GM23338 (cell line): ENCODE measurements around the gene PPP2R1A. TPM values are rescaled to one million over a fixed set of nuclear protein-coding genes. Genes with fewer than 3 reads are reported as not detected.

Source experiments
- ATAC-seq: fragments of 200-7000 bp; cut with Tn5 transposase; 3 replicates; pipeline ENCODE4 v1.9.1; 2020
- DNase-seq: peaks from one replicate; pipeline ENCODE4 v3.0.0-alpha.2; 2015; ENCODE audit warnings: low spot score
- H2AFZ ChIP-seq: fragments of 200-600 bp; sonication (generic); 2 replicates; pipeline ENCODE4 v1.8.0; 2016; ENCODE audit warnings: antibody characterized with exemption, mild to moderate bottlenecking, moderate library complexity
- H3F3A ChIP-seq: fragments of 200-600 bp; sonication (generic); replicated peaks from 2 replicates; pipeline ENCODE4 v1.8.0; 2017; ENCODE audit warnings: antibody characterized with exemption, mixed run types, low read depth
- H3K27ac ChIP-seq: fragments of 200-600 bp; sonication (generic); 2 replicates; pipeline ENCODE4 v1.6.1; 2016; ENCODE audit warnings: low read depth
- H3K27me3 ChIP-seq: fragments of 200-600 bp; sonication (generic); 2 replicates; pipeline ENCODE4 v1.8.0; 2016; ENCODE audit warnings: mild to moderate bottlenecking, mixed run types, moderate library complexity; ENCODE audit not compliant: insufficient read depth
- H3K36me3 ChIP-seq: fragments of 200-600 bp; sonication (generic); 2 replicates; pipeline ENCODE4 v1.8.0; 2016; ENCODE audit warnings: mild to moderate bottlenecking; ENCODE audit not compliant: insufficient read depth
- H3K4me1 ChIP-seq: fragments of 200-600 bp; sonication (generic); 2 replicates; pipeline ENCODE4 v1.8.0; 2016; ENCODE audit warnings: mild to moderate bottlenecking, moderate library complexity; ENCODE audit not compliant: insufficient read depth
- H3K4me2 ChIP-seq: fragments of 200-600 bp; sonication (generic); 2 replicates; pipeline ENCODE4 v1.7.1; 2017; ENCODE audit warnings: mixed run types
- H3K4me3 ChIP-seq: fragments of 200-600 bp; sonication (generic); 2 replicates; pipeline ENCODE4 v1.6.1; 2016; ENCODE audit warnings: mixed run types
- H3K79me2 ChIP-seq: fragments of 200-600 bp; sonication (generic); replicated peaks from 2 replicates; pipeline ENCODE4 v1.8.0; 2017; ENCODE audit warnings: mild to moderate bottlenecking; ENCODE audit not compliant: insufficient read depth
- H3K9me2 ChIP-seq: fragments of 200-600 bp; sonication (generic); 2 replicates; pipeline ENCODE4 v1.8.0; 2017; ENCODE audit not compliant: insufficient read depth
- H4K20me1 ChIP-seq: fragments of 200-600 bp; sonication (generic); replicated peaks from 2 replicates; pipeline ENCODE4 v1.8.0; 2017; ENCODE audit warnings: mild to moderate bottlenecking; ENCODE audit not compliant: insufficient read depth
- H3K27ac Mint-ChIP-seq: 2 replicates; pipeline ENCODE4 v1.8.0; 2020; ENCODE audit warnings: inconsistent platforms, mild to moderate bottlenecking, moderate library complexity, mixed read lengths
- H3K27me3 Mint-ChIP-seq: 3 replicates; pipeline ENCODE4 v1.8.0; 2022; ENCODE audit warnings: low read depth, mild to moderate bottlenecking, moderate library complexity, mixed read lengths, inconsistent platforms; ENCODE audit not compliant: insufficient read depth, poor library complexity
- H3K36me3 Mint-ChIP-seq: 3 replicates; pipeline ENCODE4 v1.8.0; 2021; ENCODE audit warnings: low read depth, mild to moderate bottlenecking, inconsistent platforms, moderate library complexity, mixed read lengths
- H3K4me1 Mint-ChIP-seq: 3 replicates; pipeline ENCODE4 v1.8.0; 2020; ENCODE audit warnings: mild to moderate bottlenecking, inconsistent platforms, mixed read lengths
- H3K4me3 Mint-ChIP-seq: 3 replicates; pipeline ENCODE4 v1.8.0; 2021; ENCODE audit warnings: moderate library complexity, mild to moderate bottlenecking, inconsistent platforms, mixed read lengths
- H3K9me3 Mint-ChIP-seq: 3 replicates; pipeline ENCODE4 v1.8.0; 2020; ENCODE audit warnings: moderate library complexity, mild to moderate bottlenecking, inconsistent platforms, mixed read lengths
- CREB1 ChIP-seq: fragments of 250-450 bp; sonication (Bioruptor Pico); IDR thresholded peaks from 2 replicates; pipeline ENCODE4 v1.5.0; 2020; ENCODE audit warnings: low read depth, mild to moderate bottlenecking, moderate library complexity
- CTCF ChIP-seq, 2 experiments: fragments of 200-600 bp in 1 of 2; sonication (generic) in 1 of 2; conservative IDR thresholded peaks; 2 replicates each; pipeline versions ENCODE4 v1.5.1 to v1.6.1; 2016 to 2017; ENCODE audit warnings: antibody characterized with exemption in 2 of 2, low read depth in 2 of 2, mild to moderate bottlenecking in 2 of 2, moderate library complexity in 1 of 2
- ETS1 ChIP-seq: IDR thresholded peaks from 2 replicates; pipeline ENCODE4 v1.6.1; 2016; ENCODE audit warnings: antibody characterized with exemption
- EZH2 ChIP-seq: fragments of 200-600 bp; sonication (generic); IDR thresholded peaks from one replicate; pipeline ENCODE4 v1.8.0; 2017; ENCODE audit warnings: antibody characterized with exemption, mild to moderate bottlenecking, low read depth; ENCODE audit not compliant: unreplicated experiment
- EZH2phosphoT487 ChIP-seq: fragments of 200-600 bp; sonication (generic); IDR thresholded peaks from one replicate; pipeline ENCODE4 v1.8.1; 2018; ENCODE audit warnings: antibody characterized with exemption; ENCODE audit not compliant: unreplicated experiment
- JUNB ChIP-seq: IDR thresholded peaks from one replicate; pipeline ENCODE4 v1.6.1; 2016; ENCODE audit warnings: antibody characterized with exemption; ENCODE audit not compliant: unreplicated experiment
- NANOG ChIP-seq: IDR thresholded peaks from 2 replicates; pipeline ENCODE4 v1.6.1; 2016; ENCODE audit warnings: antibody characterized with exemption, borderline replicate concordance
- POLR2AphosphoS5 ChIP-seq: IDR thresholded peaks from 2 replicates; pipeline ENCODE4 v1.6.1; 2016; ENCODE audit warnings: antibody characterized with exemption, low read depth
- REST ChIP-seq: IDR thresholded peaks from one replicate; pipeline ENCODE4 v1.6.1; 2018; ENCODE audit warnings: antibody characterized with exemption; ENCODE audit not compliant: unreplicated experiment
- STAT1 ChIP-seq: IDR thresholded peaks from one replicate; pipeline ENCODE4 v1.6.1; 2016; ENCODE audit warnings: antibody characterized with exemption; ENCODE audit not compliant: unreplicated experiment
- ZNF114 ChIP-seq: fragments of 250-450 bp; sonication (Bioruptor Pico); IDR thresholded peaks from 2 replicates; pipeline ENCODE4 v1.5.0; 2020; ENCODE audit warnings: mild to moderate bottlenecking, moderate library complexity
- ZNF331 ChIP-seq: fragments of 250-450 bp; sonication (Bioruptor Pico); IDR thresholded peaks from 2 replicates; pipeline ENCODE4 v1.5.0; 2020; ENCODE audit warnings: low read depth, mild to moderate bottlenecking, moderate library complexity
- ZNF462 ChIP-seq: fragments of 250-450 bp; sonication (Bioruptor Pico); IDR thresholded peaks from 2 replicates; pipeline ENCODE4 v1.5.0; 2020; ENCODE audit warnings: mild to moderate bottlenecking, moderate library complexity
- polyA plus RNA-seq: library from polyadenylated mRNA; unstranded; fragments of >200 nt; fragmentation: Nextera tagmentation; extraction: Ambion mirVana; gene quantifications from 2 replicates; pipeline ENCODE4 v1.2.1, GENCODE V29; 2016
- total RNA-seq: library from RNA; depleted of rRNA; stranded (reverse); fragments of >200 nt; shearing (Covaris generic); gene quantifications from 2 replicates; pipeline ENCODE4 v1.2.3, GENCODE V29; 2014

PPP2R1A gene
- total and polyA plus RNA-seq, 2 experiments from 2014 or later = 212 to 381 TPM

GRCh38 chr19:52230685-52231084 is 40.8 kb downstream of the PPP2R1A start:
- no peaks in the 10 kb centered on the region for H3F3A ChIP-seq
- no peaks in the 10 kb centered on the region for H3K9me2 ChIP-seq
- no peak for DNase-seq
- H3K36me3 ChIP-seq = peaks cover 14% of the 10 kb centered on the region
- H3K27me3 ChIP-seq = no peaks in the 10 kb centered on the region
- TF ChIP-seq CTCF (conservative IDR thresholded peaks at IDR 0.05; ENCODE audit: low read depth in 2 of 2) = no peak
- TF ChIP-seq JUNB = no peak
- no peak for TF ChIP-seq EZH2
- no peak for TF ChIP-seq CREB1 (CRISPR knock-in tag)
- TF ChIP-seq EZH2phosphoT487 = no peak
- no peak for TF ChIP-seq ZNF331 (CRISPR knock-in tag)
- TF ChIP-seq ZNF462 (CRISPR knock-in tag) = no peak
- TF ChIP-seq POLR2AphosphoS5 = no peak
- TF ChIP-seq REST = no peak
- TF ChIP-seq STAT1 = no peak
- no peak for TF ChIP-seq ETS1
- no peak for TF ChIP-seq ZNF114 (CRISPR knock-in tag)
- TF ChIP-seq NANOG = no peak
- H4K20me1 ChIP-seq = no peaks in the 10 kb centered on the region
- H2AFZ ChIP-seq = no peak overlapping the region
- Mint-ChIP-seq H3K9me3 (no peaks in the 10 kb centered on the region), H3K4me3 (no peak overlapping the region), H3K4me1 (no peaks in the 10 kb centered on the region), H3K27me3 (peaks cover 9% of the 10 kb centered on the region), H3K27ac (peak overlapping the region; percentile 24; the same call in 1 of the 2 replicates), H3K36me3 (peaks cover 38% of the 10 kb centered on the region)
- no peak overlapping the region for H3K27ac ChIP-seq
- H3K4me1 ChIP-seq = no peaks in the 10 kb centered on the region
- H3K79me2 ChIP-seq = no peaks in the 10 kb centered on the region
- H3K4me2 ChIP-seq = no peak overlapping the region
- ATAC-seq = no peak
- H3K4me3 ChIP-seq = no peak overlapping the region
